NOMO-1 treated with DMSO at 0.1 percent for 48 hours (cell line): ENCODE results near the gene LIPC.

Source experiments
- DNase-seq: peaks from one replicate; lab custom pipeline; 2025; ENCODE audit not compliant: unreplicated experiment; lab: John Stamatoyannopoulos, UW

Gene LIPC

DNA sequence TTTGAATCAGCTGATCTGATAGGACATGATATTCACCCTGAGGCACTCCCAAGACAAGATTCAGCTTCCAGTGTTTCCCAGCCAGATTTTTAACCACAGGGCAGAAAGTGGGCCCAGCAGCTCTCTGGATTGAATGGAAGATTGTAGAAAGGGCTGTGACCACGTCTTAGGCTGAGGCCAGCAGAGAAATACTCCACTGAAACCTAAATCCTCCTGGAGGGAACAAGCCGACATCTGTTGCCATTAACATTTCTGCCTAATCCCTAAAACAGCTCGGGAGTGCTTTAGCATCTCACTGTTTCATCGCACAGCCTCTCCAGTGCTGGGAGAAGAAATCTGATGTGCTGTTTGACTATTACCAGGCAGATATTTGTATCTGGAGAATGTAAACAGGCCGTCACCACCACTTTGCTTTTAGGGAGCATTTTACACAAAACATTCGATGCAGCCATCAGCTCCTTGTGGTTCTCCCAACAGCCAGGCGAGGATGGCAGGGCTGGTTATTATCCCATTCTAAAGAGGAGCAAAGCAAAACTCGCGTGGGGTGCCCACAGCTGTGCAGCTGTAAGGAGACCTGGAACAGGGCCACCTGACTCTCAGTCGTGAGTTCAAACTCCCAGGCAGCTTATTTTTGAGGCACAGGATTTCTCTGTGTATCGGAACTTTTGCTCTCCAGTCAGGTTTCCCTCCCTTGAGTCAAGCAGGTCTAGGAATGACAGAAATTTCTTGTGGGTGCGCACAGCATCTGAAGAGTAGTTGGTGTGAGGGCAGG, 117.4 kb downstream of the LIPC start:
- no peak for DNase-seq

DNA sequence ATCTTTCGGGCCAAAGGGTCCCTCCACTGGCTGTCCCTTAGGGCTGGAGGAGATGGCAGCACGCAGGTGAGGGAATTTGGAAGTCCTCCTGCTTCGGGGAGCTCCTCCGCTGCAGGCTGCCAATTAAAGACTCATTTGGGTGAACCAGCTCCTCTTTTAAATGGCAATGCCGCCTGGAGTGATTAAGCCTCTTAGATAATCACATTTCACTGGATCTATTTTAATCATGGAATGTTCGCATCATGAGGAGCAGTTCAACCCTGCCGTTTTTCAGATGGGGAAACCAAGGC, 117.9 kb downstream of the LIPC start:
- DNase-seq, result no peak

DNA sequence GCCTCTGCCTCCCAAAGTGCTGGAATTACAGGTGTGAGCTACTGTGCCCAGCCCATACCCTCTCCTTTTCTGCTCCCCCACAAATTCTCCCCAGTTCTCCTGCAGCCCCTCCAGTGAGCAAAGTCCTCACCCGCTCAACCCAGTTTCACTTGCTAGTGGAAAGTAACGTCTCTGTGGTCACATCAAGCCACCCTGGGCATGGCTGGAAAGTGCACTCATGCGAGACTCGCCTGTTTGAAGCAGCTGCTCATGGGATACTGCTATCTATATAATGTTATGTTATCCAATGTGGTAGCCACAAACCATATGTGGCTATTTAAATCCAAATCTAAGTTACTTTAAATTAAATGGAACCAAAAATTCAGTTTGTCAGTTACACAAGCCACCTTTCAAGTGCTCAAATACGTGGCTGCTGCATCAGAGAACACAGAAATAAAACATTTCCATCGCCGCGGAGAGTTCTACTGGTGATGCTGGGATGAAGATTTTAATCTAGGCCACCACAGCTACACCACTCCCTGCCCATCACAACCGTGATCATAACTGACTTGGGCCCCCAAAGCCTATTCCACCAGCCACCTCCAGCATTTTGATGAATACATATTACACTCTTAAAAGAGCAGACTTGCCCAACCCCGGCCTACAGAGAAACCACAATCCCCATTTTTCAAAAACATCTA, 119.4 kb downstream of the LIPC start:
- no peak for DNase-seq

- DNase-seq, result peak; percentile 41
Observed at GRCh38 chr15:58551764-58552504, 120.1 kb downstream of the LIPC start.

DNA sequence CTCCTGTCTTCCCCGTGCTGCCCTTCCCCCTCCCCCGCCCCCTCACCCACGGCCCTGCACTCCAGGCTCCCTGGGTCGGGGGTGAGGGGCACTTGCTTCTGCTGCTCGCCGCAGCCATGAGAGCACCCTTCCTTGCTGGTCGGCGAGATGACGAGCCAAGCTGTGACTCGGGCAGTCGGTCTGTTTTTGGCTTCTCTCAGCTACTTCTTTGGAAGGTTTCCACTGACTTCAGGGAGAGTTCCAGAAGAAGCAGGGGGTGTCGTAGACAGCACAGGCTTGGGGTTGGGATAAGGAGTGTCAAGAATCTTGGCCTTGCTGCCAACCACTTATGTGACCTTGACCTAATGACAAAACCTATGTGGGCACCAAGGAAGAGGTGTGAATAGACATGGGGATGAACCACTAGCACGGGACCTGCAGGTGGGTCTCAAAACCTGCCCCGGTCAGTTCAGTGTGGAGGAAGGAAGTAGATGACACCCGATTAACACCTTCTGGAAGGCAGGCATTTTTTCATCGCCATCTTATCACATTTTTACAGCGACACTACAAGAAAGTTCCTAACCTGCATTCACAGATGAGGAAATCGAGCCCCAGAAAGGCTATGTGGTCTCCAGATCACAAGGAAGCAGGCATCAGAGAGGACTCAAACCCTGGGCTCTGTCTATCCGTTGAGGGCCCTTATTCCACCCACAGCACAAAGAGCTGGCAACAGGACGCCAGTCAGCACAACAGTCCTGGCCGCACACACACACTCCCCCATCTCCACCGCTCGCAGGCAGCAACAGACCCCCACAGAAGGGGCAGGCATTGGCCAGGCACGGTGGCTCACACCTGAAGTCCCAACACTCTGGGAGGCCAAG, 120.9 kb downstream of the LIPC start:
- no peak for DNase-seq

GRCh38 chr15:58553365-58553918, 121.7 kb downstream of the LIPC start:
- no peak for DNase-seq

DNA sequence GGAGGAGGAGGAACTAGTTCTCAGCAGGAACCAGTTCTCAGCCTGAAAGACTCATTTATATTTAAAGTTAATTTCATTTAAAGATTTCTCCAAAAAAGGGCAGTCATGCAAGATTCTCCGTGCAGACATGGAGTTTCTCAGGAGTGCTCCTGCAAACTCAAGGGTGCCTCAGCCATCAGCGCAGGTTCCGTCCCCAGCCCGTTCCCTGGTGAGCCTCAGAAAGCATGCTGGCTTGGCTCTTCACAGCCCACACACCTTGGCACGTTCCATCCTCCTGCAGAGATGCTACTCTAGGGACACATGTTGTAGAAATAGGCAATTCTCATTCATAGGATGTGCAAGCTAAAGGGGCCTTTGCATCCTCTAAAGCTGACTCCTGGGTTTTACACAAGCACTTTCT, 123.0 kb downstream of the LIPC start:
- DNase-seq, result no peak

DNA sequence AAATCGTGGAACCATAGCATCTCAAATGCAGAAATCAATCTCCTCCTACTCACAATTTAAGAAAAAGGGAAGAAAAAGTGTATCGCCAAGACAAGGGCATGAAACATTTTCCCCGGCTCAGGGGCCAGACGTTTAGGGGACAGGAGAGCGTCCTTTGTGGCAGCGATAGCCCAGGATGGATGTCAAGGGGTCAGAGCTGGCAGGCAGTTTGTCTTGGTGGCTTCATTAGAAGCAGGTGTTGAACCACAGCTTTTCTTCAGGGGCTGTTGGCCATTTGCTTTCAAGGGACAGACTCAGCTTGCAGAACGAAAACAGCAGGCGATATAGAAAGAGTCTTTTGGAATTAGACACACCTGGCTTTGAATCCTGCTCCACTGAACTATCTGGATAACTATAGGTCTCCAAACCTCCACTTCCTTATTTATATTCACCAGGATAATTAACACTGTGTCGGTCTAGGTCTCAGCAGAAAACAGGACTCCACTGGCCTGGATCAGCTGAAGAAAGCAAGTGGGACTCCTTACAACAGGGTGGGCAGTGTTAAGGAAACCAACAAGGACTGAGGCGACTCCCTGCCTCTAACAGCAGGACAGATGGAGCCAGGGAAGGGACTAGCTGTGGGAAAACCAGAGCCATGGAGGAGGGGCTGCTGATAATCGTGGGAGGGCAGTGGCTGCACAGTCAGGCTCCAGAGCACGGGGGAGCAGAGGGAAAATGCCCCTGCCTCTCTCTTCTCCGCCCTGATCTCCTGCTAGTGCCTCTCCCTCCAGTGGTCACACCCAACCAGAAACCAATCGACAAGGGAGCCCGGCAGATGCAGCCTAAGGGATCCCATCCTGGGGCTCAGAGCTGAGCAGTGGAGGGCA, 123.6 kb downstream of the LIPC start:
- no peak for DNase-seq

GRCh38 chr15:58556028-58556361, 124.2 kb downstream of the LIPC start:
- DNase-seq, result no peak

- no peak for DNase-seq
Observed at GRCh38 chr15:58556541-58556940, 124.8 kb downstream of the LIPC start.

GRCh38 chr15:58558777-58559176, 127.0 kb downstream of the LIPC start:
- DNase-seq, result no peak

- no peak for DNase-seq
Observed at GRCh38 chr15:58559904-58560588, 128.3 kb downstream of the LIPC start.

- DNase-seq, result no peak
Observed at GRCh38 chr15:58561321-58561720, 129.5 kb downstream of the LIPC start.

- DNase-seq, result no peak
Observed at GRCh38 chr15:58562135-58562534, 130.3 kb downstream of the LIPC start.

GRCh38 chr15:58564981-58565380, 133.2 kb downstream of the LIPC start:
- no peak for DNase-seq

DNA sequence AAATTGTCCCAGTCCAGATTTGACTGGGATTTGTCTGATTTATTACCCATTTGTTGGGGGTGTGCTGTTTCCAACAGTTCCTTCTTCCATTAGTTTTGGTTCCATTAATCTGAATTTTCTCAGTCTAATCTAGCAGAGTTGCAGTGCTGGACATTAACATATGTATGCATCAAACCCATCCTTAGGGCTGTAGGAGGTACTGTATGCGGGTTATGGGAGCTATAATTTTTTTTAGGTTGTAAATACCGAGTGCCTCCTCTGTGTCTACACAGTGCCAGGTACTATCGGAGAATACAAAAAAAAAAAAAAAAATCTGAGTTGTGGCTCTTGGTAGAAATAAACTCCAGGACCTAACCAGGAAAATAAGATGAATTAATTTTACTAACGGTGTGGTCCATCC, 133.8 kb downstream of the LIPC start:
- DNase-seq, result no peak

DNA sequence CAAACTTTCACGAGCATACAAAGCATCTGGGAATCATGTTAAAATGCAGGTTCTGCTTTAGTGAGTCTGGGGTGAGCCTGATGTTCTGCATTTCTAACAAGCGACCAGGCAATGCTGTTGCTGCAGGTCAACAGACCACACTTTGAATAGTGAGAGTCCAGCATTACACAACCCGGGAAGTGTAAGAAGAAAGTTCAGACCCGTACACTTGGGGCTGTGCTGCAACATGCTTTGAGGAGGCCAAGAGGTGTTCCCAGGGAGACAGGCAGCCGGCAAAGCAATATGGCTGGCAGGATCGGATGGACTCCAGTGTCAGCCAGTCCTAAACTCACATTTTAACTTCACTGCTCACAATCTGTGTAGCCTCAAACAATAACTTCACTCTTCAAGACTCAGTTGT, 134.2 kb downstream of the LIPC start:
- no peak for DNase-seq

DNA sequence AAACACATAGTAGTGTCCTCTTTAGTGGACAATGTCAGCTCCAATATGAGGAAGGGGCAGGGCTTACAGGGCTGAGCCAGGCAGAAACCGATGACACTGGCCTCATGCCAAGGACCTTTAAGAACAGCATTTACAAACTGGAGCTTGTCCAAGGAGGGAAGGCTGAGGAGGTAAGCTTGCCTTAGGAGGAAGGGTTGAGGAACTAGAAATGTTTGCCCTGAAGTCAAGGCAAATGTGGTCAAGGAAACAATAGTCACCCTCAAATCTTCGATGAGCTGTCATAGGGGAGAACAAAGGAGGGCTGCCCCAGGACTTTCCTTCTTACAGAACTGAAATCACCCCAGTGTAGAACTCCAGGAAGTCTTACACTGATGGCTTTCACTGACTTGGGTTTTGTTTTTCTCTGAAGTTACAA, 136.4 kb downstream of the LIPC start:
- DNase-seq, result no peak

- no peak for DNase-seq
Observed at GRCh38 chr15:58569455-58569854, 137.7 kb downstream of the LIPC start.

GRCh38 chr15:58571491-58571890, 139.7 kb downstream of the LIPC start:
- DNase-seq, result no peak
